HCT116 (cell line): ENCODE measurements around the gene UVRAG. TPM values are rescaled to one million over a fixed set of nuclear protein-coding genes. Genes with fewer than 3 reads are reported as not detected.

ENCODE experiments used
- ATAC-seq: fragments of 200-7000 bp; cut with Tn5 transposase; 2 replicates; pipeline ENCODE4 v1.9.1; 2020; ENCODE audit warnings: mild to moderate bottlenecking, moderate library complexity
- Bru-seq: library from RNA; stranded (reverse); fragments of 400-500 nt; gene quantifications from one replicate; lab custom pipeline; 2021; lab: Mats Ljungman, UMichigan
- BruChase-seq, 2 experiments: library from RNA; stranded (reverse); fragments of 400-500 nt; gene quantifications; one replicate each; lab custom pipeline; 2021; lab: Mats Ljungman, UMichigan
- BruUV-seq: library from RNA; stranded (reverse); fragments of 400-500 nt; replicated peaks from 2 replicates; lab custom pipeline; 2021; lab: Mats Ljungman, UMichigan
- CTCF ChIA-PET: fragments of 300-600 bp; sonication (Branson Sonifier 250); formaldehyde crosslinking; loops from one replicate; lab custom pipeline; 2021; ENCODE audit warnings: antibody characterized with exemption; lab: Charles Lee
- POLR2A ChIA-PET: fragments of 300-600, 350-600 bp; sonication (Branson Sonifier 250); formaldehyde crosslinking; loops from one replicate; lab custom pipeline; 2021; ENCODE audit warnings: antibody characterized with exemption; lab: Charles Lee
- RAD21 ChIA-PET, 2 experiments: fragments of 300-600 bp; sonication (Branson Sonifier 250); formaldehyde crosslinking; loops; one replicate each; lab custom pipeline; 2023; ENCODE audit warnings: low total read pairs in 2 of 2; ENCODE audit not compliant: uncharacterized antibody in 2 of 2, unreplicated experiment in 2 of 2, low non-redundant PET in 1 of 2; lab: Charles Lee
- DNase-seq: peaks from one replicate; pipeline ENCODE4 v3.0.0-alpha.2; 2010; ENCODE audit warnings: low read depth, low spot score
- H2AFZ ChIP-seq: fragments of 200-600 bp; shearing (Covaris generic), sonication (generic); 2 replicates; pipeline ENCODE4 v1.6.1; 2017; ENCODE audit warnings: low read depth, mixed run types, mixed read lengths, antibody characterized with exemption, low read length; ENCODE audit not compliant: poor library complexity, severe bottlenecking
- H3K27ac ChIP-seq: 2 replicates; pipeline ENCODE4 v1.5.1; 2012; ENCODE audit warnings: low read depth, low read length
- H3K27me3 ChIP-seq: fragments of 200-600 bp; sonication (generic); 2 replicates; pipeline ENCODE4 v1.6.1; 2016; ENCODE audit warnings: mixed run types, low read length, mixed read lengths; ENCODE audit not compliant: insufficient read depth
- H3K36me3 ChIP-seq, 2 experiments: fragments of 200-500 bp in 1 of 2; fragments of 200-600 bp in 1 of 2; sonication (Bioruptor generic) in 1 of 2; sonication (generic) in 1 of 2; 2 replicates each; pipeline versions ENCODE4 v1.5.1 to v1.6.1; 2014 to 2016; ENCODE audit warnings: low read length in 2 of 2, inconsistent platforms in 1 of 2, mixed read lengths in 1 of 2, mixed run types in 1 of 2; ENCODE audit not compliant: insufficient read depth in 2 of 2, control insufficient read depth in 1 of 2
- H3K4me1 ChIP-seq, 2 experiments: fragments of 200-600 bp in 1 of 2; sonication (generic) in 1 of 2; 2 replicates each; pipeline versions ENCODE4 v1.5.1 to v1.6.1; 2012 to 2017; ENCODE audit warnings: low read length in 2 of 2, inconsistent platforms in 1 of 2, mild to moderate bottlenecking in 1 of 2, mixed read lengths in 1 of 2, mixed run types in 1 of 2, moderate library complexity in 1 of 2; ENCODE audit not compliant: insufficient read depth in 2 of 2, control insufficient read depth in 1 of 2
- H3K4me2 ChIP-seq: fragments of 200-600 bp; sonication (generic); 2 replicates; pipeline ENCODE4 v1.6.1; 2017; ENCODE audit warnings: mixed run types, low read length, mixed read lengths
- H3K4me3 ChIP-seq, 2 experiments: fragments of 200-600 bp in 1 of 2; sonication (generic) in 1 of 2; replicated peaks in 1 of 2; 2 replicates each; pipeline ENCODE4 v1.5.1; 2011 to 2016; ENCODE audit warnings: low read length in 2 of 2, control low read depth in 1 of 2, low read depth in 1 of 2, mild to moderate bottlenecking in 1 of 2, mixed read lengths in 1 of 2, mixed run types in 1 of 2
- H3K79me2 ChIP-seq: fragments of 200-600 bp; sonication (generic); 2 replicates; pipeline ENCODE4 v1.6.1; 2017; ENCODE audit warnings: mild to moderate bottlenecking, mixed run types, low read length, moderate library complexity, mixed read lengths; ENCODE audit not compliant: insufficient read depth
- H3K9ac ChIP-seq: fragments of 200-600 bp; sonication (generic); 2 replicates; pipeline ENCODE4 v1.6.1; 2016; ENCODE audit warnings: low read length, mixed read lengths
- H3K9me2 ChIP-seq: fragments of 200-600 bp; sonication (generic), shearing (Covaris generic); 2 replicates; pipeline ENCODE4 v1.6.1; 2017; ENCODE audit warnings: mixed run types, mild to moderate bottlenecking, moderate library complexity; ENCODE audit not compliant: insufficient read depth
- H3K9me3 ChIP-seq, 2 experiments: fragments of 200-500 bp in 1 of 2; fragments of 200-600 bp in 1 of 2; sonication (Bioruptor generic) in 1 of 2; sonication (generic) in 1 of 2; 2 replicates each; pipeline ENCODE4 v1.6.1; 2014 to 2017; ENCODE audit warnings: low read length in 2 of 2, mixed read lengths in 2 of 2, inconsistent platforms in 1 of 2, low read depth in 1 of 2, mild to moderate bottlenecking in 1 of 2, mixed run types in 1 of 2, moderate library complexity in 1 of 2; ENCODE audit not compliant: control insufficient read depth in 1 of 2, insufficient read depth in 1 of 2
- H4K20me1 ChIP-seq: fragments of 200-600 bp; sonication (generic), shearing (Covaris generic); 2 replicates; pipeline ENCODE4 v1.6.1; 2017; ENCODE audit warnings: mixed run types, mild to moderate bottlenecking, moderate library complexity; ENCODE audit not compliant: insufficient read depth
- EGR1 ChIP-seq: IDR thresholded peaks from 2 replicates; pipeline ENCODE4 v1.6.1; 2012; ENCODE audit warnings: low read depth
- ELF1 ChIP-seq: IDR thresholded peaks from 2 replicates; pipeline ENCODE4 v1.6.1; 2012; ENCODE audit warnings: low read depth, borderline replicate concordance
- JUND ChIP-seq: IDR thresholded peaks from 2 replicates; pipeline ENCODE4 v1.6.1; 2012
- MAX ChIP-seq: IDR thresholded peaks from 2 replicates; pipeline ENCODE4 v1.6.1; 2012
- POLR2A ChIP-seq: IDR thresholded peaks from 2 replicates; pipeline ENCODE4 v1.7.0; 2011; ENCODE audit warnings: borderline replicate concordance; ENCODE audit not compliant: insufficient read depth, insufficient read length; ENCODE audit errors: extremely low read depth
- POLR2AphosphoS5 ChIP-seq: IDR thresholded peaks from 2 replicates; pipeline ENCODE4 v1.6.1; 2011; ENCODE audit warnings: mild to moderate bottlenecking, low read depth, low read length, moderate library complexity
- RAD21 ChIP-seq: IDR thresholded peaks from 2 replicates; pipeline ENCODE4 v1.6.1; 2012; ENCODE audit warnings: low read depth, mild to moderate bottlenecking
- REST ChIP-seq: IDR thresholded peaks from 2 replicates; pipeline ENCODE4 v1.6.1; 2012; ENCODE audit warnings: low read depth
- SIN3A ChIP-seq: IDR thresholded peaks from 2 replicates; pipeline ENCODE4 v1.6.1; 2012; ENCODE audit warnings: low read depth
- SP1 ChIP-seq: IDR thresholded peaks from 2 replicates; pipeline ENCODE4 v1.6.1; 2012; ENCODE audit warnings: low read depth
- SRF ChIP-seq: IDR thresholded peaks from 2 replicates; pipeline ENCODE4 v1.6.1; 2012; ENCODE audit warnings: low read depth
- TCF7L2 ChIP-seq: IDR thresholded peaks from 2 replicates; pipeline ENCODE4 v1.7.0; 2011; ENCODE audit warnings: borderline replicate concordance, inconsistent platforms; ENCODE audit not compliant: insufficient read depth, insufficient read length; ENCODE audit errors: extremely low read depth
- YY1 ChIP-seq: IDR thresholded peaks from 2 replicates; pipeline ENCODE4 v1.6.1; 2011; ENCODE audit warnings: low read length, low read depth, moderate library complexity, mild to moderate bottlenecking; ENCODE audit not compliant: insufficient replicate concordance; ENCODE audit errors: extremely low read depth
- ZBTB33 ChIP-seq: IDR thresholded peaks from 2 replicates; pipeline ENCODE4 v1.6.1; 2011; ENCODE audit warnings: mild to moderate bottlenecking, low read length, moderate library complexity; ENCODE audit not compliant: insufficient replicate concordance; ENCODE audit errors: extremely low read depth
- ZFX ChIP-seq: fragments of 450-650 bp; IDR thresholded peaks from 2 replicates; pipeline ENCODE4 v1.6.1; 2017
- ZNF274 ChIP-seq: fragments of 200-500 bp; sonication (Bioruptor generic); IDR thresholded peaks from 2 replicates; pipeline ENCODE4 v1.6.1; 2014; ENCODE audit warnings: mild to moderate bottlenecking, low read depth, low read length, inconsistent platforms
- intact Hi-C: fragments of 100-400 bp; cut with micrococcal nuclease; formaldehyde crosslinking; loops from 2 replicates; pipeline ENCODE4 v1.10.0; 2022
- long read RNA-seq: library from polyadenylated mRNA; unstranded; transcript quantifications from one replicate; pipeline ENCODE4 v2.0.0, GENCODE V29; 2021; ENCODE audit not compliant: unreplicated experiment
- polyA plus RNA-seq: library from polyadenylated mRNA; unstranded; fragments of >200 nt; gene quantifications from 2 replicates; pipeline ENCODE4 v1.2.1, GENCODE V29; 2012; ENCODE audit warnings: missing spikeins
- total RNA-seq: library from RNA; stranded (reverse); gene quantifications from one replicate; pipeline ENCODE4 v1.2.1, GENCODE V29; 2021; ENCODE audit not compliant: unreplicated experiment

The UVRAG gene
- total RNA-seq: 12.3 TPM
- polyA plus RNA-seq: 3.0 and 5.4 TPM in 2 replicates
- Bru-seq, nascent RNA: percentile 74 among the genes with signal in this experiment
- percentile 42 among the genes with signal in this experiment for BruChase-seq, experiment 1, labeled RNA remaining after a 6-hour chase
- percentile 52 among the genes with signal in this experiment for BruChase-seq, experiment 2, labeled RNA remaining after a 2-hour chase
- long read RNA-seq, full-length matches to known transcripts: 13 of 22 reads
- long read RNA-seq, partial matches to known transcripts: 2 of 22 reads
- long read RNA-seq, other reads (novel, unspliced or antisense): 7 of 22 reads

GRCh38 chr11:75814677-75815344 lies at the start of gene UVRAG:
TSS of gene UVRAG (plus strand) at chr11:75815210. CDS start at chr11:75815408, 198 bp downstream.
- peak within 1 kb of the TSS; percentile 83 for H3K4me2 ChIP-seq
- peak; percentile 92 for ATAC-seq
- CTCF ChIA-PET: interaction anchor here (1.4 kb wide), 1 partner anchor 12 kb away, joined by 10 read pairs; no protein-coding TSS in a partner anchor
- intact Hi-C loops: no loop called here
- H2AFZ ChIP-seq: peak within 1 kb of the TSS; percentile 31
- H3K9ac ChIP-seq: peak within 1 kb of the TSS; percentile 81
- TF ChIP-seq TCF7L2: peak; percentile 54
- no peak for TF ChIP-seq RAD21
- no peak for TF ChIP-seq ZBTB33
- TF ChIP-seq YY1: peak; percentile 40
- TF ChIP-seq EGR1: peak; percentile 34; the same call in 1 of the 2 replicates
- peak; percentile 84 for TF ChIP-seq MAX
- no peak for TF ChIP-seq ZNF274
- TF ChIP-seq JUND: no peak
- peak; percentile 83 for TF ChIP-seq ELF1
- no peak for TF ChIP-seq ZFX
- TF ChIP-seq REST: no peak
- peak; percentile 27 for TF ChIP-seq POLR2A
- no peak for TF ChIP-seq SRF
- TF ChIP-seq SP1: peak; percentile 97
- TF ChIP-seq POLR2AphosphoS5: peak; percentile 75
- TF ChIP-seq SIN3A: 0 out of 2 replicates have a peak, but pooled peaks have one; percentile 39
- TF ChIP-seq, all 23 proteins: peak for 9
- RAD21 ChIA-PET: no interaction called here
- POLR2A ChIA-PET: no interaction called here
- Histone ChIP-seq H4K20me1 (no peaks in the 10 kb centered on the region), H3K27ac (peak within 1 kb of the TSS; percentile 63), H3K9me3 (no peaks in the 10 kb centered on the region), H3K4me1 (peaks cover 22 to 33% of the 10 kb centered on the region in 2 experiments), H3K27me3 (no peaks in the 10 kb centered on the region), H3K36me3 (no peaks in the 10 kb centered on the region), H3K79me2 (peaks cover 13% of the 10 kb centered on the region), H3K4me3 (peak within 1 kb of the TSS; percentile 68 to 90), H3K9me2 (no peaks in the 10 kb centered on the region)
- BruUV-seq: no TSS peak
- DNase-seq: peak; percentile 98
